Uterus (tissue), 4 donors: Measurements from ENCODE around the gene GZF1. TPM values are rescaled to one million over a fixed set of nuclear protein-coding genes. Genes with fewer than 3 reads are reported as not detected.
A peak's percentile ranks its signal among the peaks of the same experiment; 100 is the strongest.

Source experiments
- DNase-seq, 2 donors: peaks; one replicate each; pipeline ENCODE4 v3.0.0-alpha.2; 2019 to 2020
- H3K27ac ChIP-seq, 2 donors: fragments of 200-600 bp; sonication (generic); 1 replicate in 1 of 2; 2 replicates in 1 of 2; pipeline ENCODE4 v1.5.1; 2016 to 2018
- H3K27me3 ChIP-seq, 2 donors: fragments of 200-600 bp; sonication (generic); one replicate each; pipeline ENCODE4 v1.5.1; 2018 to 2019; ENCODE audit warnings: control low read depth in 1 of 2
- H3K36me3 ChIP-seq, 2 donors: fragments of 200-600 bp; sonication (generic); one replicate each; pipeline ENCODE4 v1.5.1; 2019; ENCODE audit warnings: control low read depth in 1 of 2
- H3K4me1 ChIP-seq, 2 donors: fragments of 200-600 bp; sonication (generic); one replicate each; pipeline ENCODE4 v1.5.1; 2018 to 2019; ENCODE audit warnings: control low read depth in 1 of 2
- H3K4me3 ChIP-seq, 2 donors: fragments of 200-600 bp; sonication (generic); 1 replicate in 1 of 2; 2 replicates in 1 of 2; pipeline ENCODE4 v1.5.1; 2018 to 2019; ENCODE audit warnings: mild to moderate bottlenecking in 1 of 2
- H3K9me3 ChIP-seq, 2 donors: fragments of 200-600 bp; sonication (generic); one replicate each; pipeline ENCODE4 v1.5.1; 2019; ENCODE audit warnings: control low read depth in 1 of 2
- POLR2A ChIP-seq, 2 donors: fragments of 450-650 bp; IDR thresholded peaks; one replicate each; pipeline ENCODE4 v1.6.1; 2016; ENCODE audit warnings: antibody characterized with exemption in 2 of 2, mild to moderate bottlenecking in 1 of 2, moderate library complexity in 1 of 2
- intact Hi-C: fragments of 100-400 bp; cut with DNase I; formaldehyde crosslinking; loops from one replicate; pipeline ENCODE4 v1.15.1; 2023; ENCODE audit warnings: low total_unique reads
- total RNA-seq, 4 donors: library from RNA; depleted of rRNA in 3 of 4; stranded (reverse); fragments of >200 nt in 3 of 4; gene quantifications; one replicate each; pipeline versions ENCODE4 v1.1.0 to v1.2.4, GENCODE V29; 2014 to 2023
- TF ChIP-seq, protein P1 (sequence below), 4 experiments: fragments of 200-600 bp in 2 of 4; fragments of 450-650 bp in 2 of 4; sonication (generic) in 2 of 4; IDR thresholded peaks; one replicate each; pipeline ENCODE4 v1.5.1; 2016 to 2019; ENCODE audit warnings: antibody characterized with exemption in 4 of 4, mild to moderate bottlenecking in 2 of 4, moderate library complexity in 1 of 4
- donor health status: DM: yes; HTN: yes; CAD: no.

The GZF1 gene
- total RNA-seq, 4 donors from 2014 or later = 5.9 to 24.5 (median 17.6) TPM

- intact Hi-C loops = no loop called here
- H3K27ac ChIP-seq = no peak overlapping the region
- H3K36me3 ChIP-seq = no peaks in the 10 kb centered on the region
- no peak for TF ChIP-seq POLR2A (IDR thresholded peaks at IDR 0.05)
- TF ChIP-seq, protein P1, sequence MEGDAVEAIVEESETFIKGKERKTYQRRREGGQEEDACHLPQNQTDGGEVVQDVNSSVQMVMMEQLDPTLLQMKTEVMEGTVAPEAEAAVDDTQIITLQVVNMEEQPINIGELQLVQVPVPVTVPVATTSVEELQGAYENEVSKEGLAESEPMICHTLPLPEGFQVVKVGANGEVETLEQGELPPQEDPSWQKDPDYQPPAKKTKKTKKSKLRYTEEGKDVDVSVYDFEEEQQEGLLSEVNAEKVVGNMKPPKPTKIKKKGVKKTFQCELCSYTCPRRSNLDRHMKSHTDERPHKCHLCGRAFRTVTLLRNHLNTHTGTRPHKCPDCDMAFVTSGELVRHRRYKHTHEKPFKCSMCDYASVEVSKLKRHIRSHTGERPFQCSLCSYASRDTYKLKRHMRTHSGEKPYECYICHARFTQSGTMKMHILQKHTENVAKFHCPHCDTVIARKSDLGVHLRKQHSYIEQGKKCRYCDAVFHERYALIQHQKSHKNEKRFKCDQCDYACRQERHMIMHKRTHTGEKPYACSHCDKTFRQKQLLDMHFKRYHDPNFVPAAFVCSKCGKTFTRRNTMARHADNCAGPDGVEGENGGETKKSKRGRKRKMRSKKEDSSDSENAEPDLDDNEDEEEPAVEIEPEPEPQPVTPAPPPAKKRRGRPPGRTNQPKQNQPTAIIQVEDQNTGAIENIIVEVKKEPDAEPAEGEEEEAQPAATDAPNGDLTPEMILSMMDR (IDR thresholded peaks at IDR 0.05) = no peak
- DNase-seq = no peak
- no peaks in the 10 kb centered on the region for H3K9me3 ChIP-seq
- H3K4me3 ChIP-seq = no peak overlapping the region
- no peaks in the 10 kb centered on the region for H3K27me3 ChIP-seq
- peaks cover 0 to 7% of the 10 kb centered on the region in 2 donors for H3K4me1 ChIP-seq
Observed at GRCh38 chr20:23415959-23416583, 54.1 kb downstream of the GZF1 start.

- Histone ChIP-seq H3K9me3 (no peaks in the 10 kb centered on the region), H3K27ac (no peak overlapping the region), H3K27me3 (no peaks in the 10 kb centered on the region), H3K36me3 (no peaks in the 10 kb centered on the region), H3K4me1 (peaks cover 0 to 7% of the 10 kb centered on the region in 2 donors), H3K4me3 (no peak overlapping the region)
- TF ChIP-seq, protein P1 (IDR thresholded peaks at IDR 0.05) = no peak
- TF ChIP-seq POLR2A (IDR thresholded peaks at IDR 0.05) = no peak
- no peak for DNase-seq
- intact Hi-C loops = no loop called here
Observed at GRCh38 chr20:23417861-23418260, 55.9 kb downstream of the GZF1 start.

- H3K4me1 ChIP-seq = peaks cover 0 to 7% of the 10 kb centered on the region in 2 donors
Observed at GRCh38 chr20:23419657-23419994, 57.6 kb downstream of the GZF1 start.

DNA sequence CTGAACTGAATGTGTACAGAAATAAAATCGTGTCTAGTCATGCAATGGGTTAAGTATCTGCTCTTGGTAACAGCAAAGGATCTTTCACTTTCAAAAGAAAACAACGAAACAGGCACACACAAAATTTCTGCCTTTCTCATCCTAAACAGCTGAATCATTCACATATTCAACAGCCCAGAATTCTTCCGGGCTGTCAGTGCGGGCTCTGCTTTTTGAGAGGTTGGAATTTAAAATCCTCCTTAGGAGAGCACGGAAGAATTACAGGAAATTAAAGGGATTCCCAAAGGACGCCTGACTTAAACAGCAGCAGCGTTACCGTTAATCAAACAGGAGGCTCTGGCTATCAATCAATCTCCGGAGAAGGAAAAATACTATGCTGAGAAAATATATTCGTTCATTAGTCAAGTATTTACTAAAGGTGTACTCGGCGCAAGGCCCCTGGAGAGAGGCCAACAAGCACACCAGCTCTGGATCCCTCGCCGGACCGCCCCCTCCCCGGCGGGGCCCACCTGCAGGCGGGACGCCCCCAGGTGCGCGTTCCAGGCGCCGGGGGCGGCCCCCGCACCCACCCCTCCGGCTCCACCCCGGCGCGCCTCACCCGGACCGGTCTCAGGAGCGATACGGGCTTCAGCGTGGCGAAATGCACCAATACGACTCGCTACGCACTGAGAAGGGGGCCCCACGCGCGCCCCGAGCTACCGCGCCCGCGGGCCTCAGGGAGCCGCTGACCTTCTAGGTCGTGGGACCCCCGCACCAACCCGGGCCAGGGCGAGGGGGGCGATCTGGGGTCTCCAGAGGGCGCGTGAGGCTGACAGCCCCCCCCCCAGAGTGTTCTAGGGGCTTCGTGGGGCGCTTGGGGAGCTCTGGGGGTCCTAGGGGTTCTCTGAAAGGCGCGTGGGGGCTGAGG lies 58.3 kb downstream of the GZF1 start:
- Histone ChIP-seq H3K4me3 (peak overlapping the region; percentile 92 to 96), H3K36me3 (no peaks in the 10 kb centered on the region), H3K9me3 (no peaks in the 10 kb centered on the region), H3K27me3 (no peaks in the 10 kb centered on the region), H3K4me1 (peaks cover 0 to 7% of the 10 kb centered on the region in 2 donors), H3K27ac (peak overlapping the region; percentile 93 to 94)
- intact Hi-C loops = no loop called here
- TF ChIP-seq POLR2A (IDR thresholded peaks at IDR 0.05) = no peak
- TF ChIP-seq, protein P1 (IDR thresholded peaks at IDR 0.05) = no peak
- DNase-seq = peak; percentile 35 to 53

More at GRCh38 chr20:23419657-23419994, 57.6 kb downstream of the GZF1 start:
- H3K27me3 ChIP-seq = no peaks in the 10 kb centered on the region
- TF ChIP-seq, protein P1 (IDR thresholded peaks at IDR 0.05) = no peak
- no peak for TF ChIP-seq POLR2A (IDR thresholded peaks at IDR 0.05)
- intact Hi-C loops = no loop called here
- H3K36me3 ChIP-seq = no peaks in the 10 kb centered on the region
- no peaks in the 10 kb centered on the region for H3K9me3 ChIP-seq
- DNase-seq = no peak
- H3K27ac ChIP-seq = peak overlapping the region; percentile 93 to 94
- H3K4me3 ChIP-seq = peak overlapping the region; percentile 92 to 96
